OCI-LY7 (cell line): ENCODE measurements around the gene ZSCAN22. TPM values are rescaled to one million over a fixed set of nuclear protein-coding genes. Genes with fewer than 3 reads are reported as not detected.

ENCODE experiments used
- BruUV-seq: library from RNA; stranded (reverse); fragments of 400-500 nt; replicated peaks from 2 replicates; lab custom pipeline; 2021; lab: Mats Ljungman, UMichigan
- CTCF ChIA-PET: fragments of 300-600 bp; sonication (Branson Sonifier 250); formaldehyde crosslinking; loops from one replicate; lab custom pipeline; 2022; ENCODE audit warnings: antibody characterized with exemption; ENCODE audit not compliant: unreplicated experiment; lab: Charles Lee
- POLR2A ChIA-PET: fragments of 300-600 bp; sonication (Branson Sonifier 250); formaldehyde crosslinking; loops from one replicate; lab custom pipeline; 2022; ENCODE audit warnings: antibody characterized with exemption; lab: Charles Lee
- DNase-seq: peaks from one replicate; pipeline ENCODE4 v3.0.0-alpha.2; 2015; ENCODE audit warnings: low spot score
- H2AFZ ChIP-seq: fragments of 200-600 bp; sonication (generic), shearing (Covaris generic); 2 replicates; pipeline ENCODE4 v1.6.1; 2014; ENCODE audit warnings: mild to moderate bottlenecking, antibody characterized with exemption, low read length, moderate library complexity
- H3K27ac ChIP-seq: fragments of 200-600 bp; sonication (generic); 2 replicates; pipeline ENCODE4 v1.5.1; 2014; ENCODE audit warnings: mixed run types, low read depth, mild to moderate bottlenecking, moderate library complexity, low read length, inconsistent platforms; ENCODE audit not compliant: poor library complexity, severe bottlenecking
- H3K36me3 ChIP-seq: fragments of 200-600 bp; sonication (generic); 2 replicates; pipeline ENCODE4 v1.6.1; 2014; ENCODE audit warnings: mild to moderate bottlenecking, antibody characterized with exemption, low read length, moderate library complexity, mixed read lengths; ENCODE audit not compliant: insufficient read depth
- H3K4me1 ChIP-seq: fragments of 200-600 bp; sonication (generic); 2 replicates; pipeline ENCODE4 v1.5.1; 2014; ENCODE audit warnings: mild to moderate bottlenecking, low read length; ENCODE audit not compliant: insufficient read depth, poor library complexity, severe bottlenecking
- H3K4me2 ChIP-seq: fragments of 200-600 bp; sonication (generic); 2 replicates; pipeline ENCODE4 v1.6.1; 2014; ENCODE audit warnings: mild to moderate bottlenecking, low read length
- H3K4me3 ChIP-seq: fragments of 200-600 bp; sonication (generic); 2 replicates; pipeline ENCODE4 v1.5.1; 2014; ENCODE audit warnings: mild to moderate bottlenecking, low read depth, low read length; ENCODE audit not compliant: poor library complexity, severe bottlenecking
- H3K79me2 ChIP-seq: fragments of 200-600 bp; sonication (generic); 2 replicates; pipeline ENCODE4 v1.6.1; 2016; ENCODE audit warnings: low read depth, mild to moderate bottlenecking, low read length, moderate library complexity, mixed read lengths; ENCODE audit not compliant: insufficient read depth
- H3K9me2 ChIP-seq: fragments of 200-600 bp; sonication (generic); 2 replicates; pipeline ENCODE4 v1.6.1; 2016; ENCODE audit warnings: mild to moderate bottlenecking, low read length, mixed read lengths; ENCODE audit not compliant: insufficient read depth
- H3K9me3 ChIP-seq: fragments of 200-600 bp; sonication (generic); 2 replicates; pipeline ENCODE4 v1.6.1; 2014; ENCODE audit warnings: mild to moderate bottlenecking, mixed run types, low read length, mixed read lengths
- H4K20me1 ChIP-seq: fragments of 200-600 bp; sonication (generic); 2 replicates; pipeline ENCODE4 v1.6.1; 2014; ENCODE audit warnings: mild to moderate bottlenecking, antibody characterized with exemption, low read length, moderate library complexity, mixed read lengths; ENCODE audit not compliant: insufficient read depth
- CTCF ChIP-seq: fragments of 200-600 bp; sonication (generic); conservative IDR thresholded peaks from 2 replicates; pipeline ENCODE4 v1.5.1; 2014; ENCODE audit warnings: mild to moderate bottlenecking, antibody characterized with exemption, low read length, moderate library complexity, mixed read lengths
- EZH2phosphoT487 ChIP-seq: fragments of 200-600 bp; sonication (generic); IDR thresholded peaks from 2 replicates; pipeline ENCODE4 v1.6.1; 2018; ENCODE audit warnings: low read depth, borderline replicate concordance, mild to moderate bottlenecking, mixed run types, antibody characterized with exemption, low read length, moderate library complexity, mixed read lengths
- intact Hi-C: fragments of 100-400 bp; cut with micrococcal nuclease; formaldehyde crosslinking; loops from one replicate; pipeline ENCODE4 v1.10.0; 2022; ENCODE audit not compliant: unreplicated experiment
- total RNA-seq, 2 experiments: library from RNA; depleted of rRNA in 1 of 2; stranded (reverse); fragments of >200 nt in 1 of 2; shearing (Covaris generic) in 1 of 2; gene quantifications; 2 replicates each; pipeline ENCODE4 v1.2.3, GENCODE V29; 2014 to 2022

Gene ZSCAN22
- total RNA-seq, 2 experiments from 2014 or later: 3.3 to 3.7 TPM

- Histone ChIP-seq H3K4me3 (peak overlapping the region; percentile 71), H3K9me2 (no peaks in the 10 kb centered on the region), H3K4me1 (peaks cover 38% of the 10 kb centered on the region), H3K36me3 (no peaks in the 10 kb centered on the region), H3K4me2 (peak overlapping the region; percentile 72), H3K27ac (peak overlapping the region; percentile 24), H2AFZ (no peak overlapping the region), H4K20me1 (no peaks in the 10 kb centered on the region), H3K9me3 (no peaks in the 10 kb centered on the region), H3K79me2 (no peaks in the 10 kb centered on the region; the same call in 1 of the 2 replicates)
- POLR2A ChIA-PET: interaction anchor here (0.8 to 1.2 kb wide), 2 partner anchors 10 to 146 kb away, joined by 3 to 6 read pairs; no protein-coding TSS in a partner anchor
- CTCF ChIA-PET: interaction anchor here (0.5 to 0.6 kb wide), 2 partner anchors 31 to 917 kb away, joined by 3 to 5 read pairs; no protein-coding TSS in a partner anchor
- intact Hi-C loops: loop anchor here (1.0 to 2.0 kb wide), 4 partner anchors 19 to 198 kb away; partner anchors contain the start of genes ERVK3-1, ZNF274, ZNF497 and ZSCAN22
- no peak for DNase-seq
- BruUV-seq: TSS peak; percentile 69
- TF ChIP-seq CTCF: no peak
Measured at GRCh38 chr19:58381460-58382212, 54.8 kb downstream of the ZSCAN22 start.

GRCh38 chr19:58382997-58383603 lies 56.3 kb downstream of the ZSCAN22 start:
- Histone ChIP-seq H2AFZ (no peak overlapping the region), H3K9me3 (no peaks in the 10 kb centered on the region), H3K9me2 (no peaks in the 10 kb centered on the region), H3K27ac (no peak overlapping the region), H3K79me2 (peaks cover 11% of the 10 kb centered on the region), H3K4me2 (no peak overlapping the region), H3K36me3 (peaks cover 9% of the 10 kb centered on the region), H4K20me1 (peaks cover 8% of the 10 kb centered on the region; the same call in 1 of the 2 replicates), H3K4me1 (peaks cover 42% of the 10 kb centered on the region), H3K4me3 (no peak overlapping the region)
- DNase-seq: no peak
- ChIA-PET POLR2A (no interaction called here), CTCF (no interaction called here)
- no TSS peak for BruUV-seq
- TF ChIP-seq EZH2phosphoT487 (no peak), CTCF (no peak)
- intact Hi-C loops: no loop called here
